ENCODE results near the gene WDR5B. TPM values are rescaled to one million over a fixed set of nuclear protein-coding genes. Genes with fewer than 3 reads are reported as not detected.

WDR5B gene
- polyA plus RNA-seq, 1 donor (not counting 4 experiments of a cell fraction or from before 2014, with no cell fraction given), result 4.0 TPM

DNA sequence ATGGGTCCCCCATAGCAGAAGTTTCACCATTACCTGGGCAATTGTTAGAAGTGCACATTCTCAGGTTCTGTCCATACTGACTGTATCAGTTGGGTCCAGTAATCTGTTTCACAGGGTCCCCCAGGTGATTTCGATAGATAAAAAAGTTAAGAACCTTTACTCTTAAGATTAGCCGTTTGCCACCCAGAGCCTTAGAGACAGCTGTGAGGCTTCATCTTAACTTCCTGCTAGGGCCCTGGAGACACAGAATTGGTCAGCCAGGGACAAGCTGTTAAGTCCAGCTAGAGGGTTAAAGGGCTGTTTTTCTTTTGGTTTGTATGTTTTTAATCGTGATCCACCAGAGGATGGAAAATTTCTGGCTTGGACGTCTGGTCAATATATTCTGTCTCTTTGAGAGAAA, 25.2 kb downstream of the WDR5B start:
- Histone ChIP-seq H3K4me2 (ENCODE audit: control insufficient read depth, extremely low read depth, insufficient read depth, low read depth, low read length) (no peak overlapping the region), H3K27me3 (ENCODE audit: control insufficient read depth, extremely low read depth, insufficient read depth, low read length) (no peaks in the 10 kb centered on the region), H3K27ac (ENCODE audit: control insufficient read depth, insufficient read depth, low read length) (no peak overlapping the region), H3K9ac (ENCODE audit: control insufficient read depth, extremely low read depth, insufficient read depth, low read length) (no peak overlapping the region), H3K4me1 (ENCODE audit: control insufficient read depth, extremely low read depth, insufficient read depth, low read length) (peaks cover 9% of the 10 kb centered on the region), H3K4me3 (ENCODE audit: control insufficient read depth in 2 of 3, extremely low read depth in 1 of 3, insufficient read depth in 2 of 3, low read depth in 1 of 3, low read length in 3 of 3) (no peak overlapping the region), H3K9me3 (ENCODE audit: control insufficient read depth, low read depth, low read length) (no peaks in the 10 kb centered on the region), H3K9me1 (ENCODE audit: control insufficient read depth, extremely low read depth, insufficient read depth, low read length) (no peaks in the 10 kb centered on the region), H4K20me1 (ENCODE audit: control insufficient read depth, extremely low read depth, insufficient read depth, low read length) (no peaks in the 10 kb centered on the region), H2AFZ (ENCODE audit: control insufficient read depth, low read length) (no peak overlapping the region), H3K36me3 (ENCODE audit: control insufficient read depth in 2 of 2, extremely low read depth in 1 of 2, insufficient read depth in 2 of 2, low read length in 2 of 2) (no peaks in the 10 kb centered on the region), H3K79me2 (ENCODE audit: control insufficient read depth, insufficient read depth, low read length) (no peaks in the 10 kb centered on the region)
- dilution Hi-C loops (cut with MboI; ENCODE audit: extremely low pct_ligation_motif_present, low sequenced_read_pairs), result no loop called here
- no peak for FAIRE-seq
- no peak for DNase-seq (ENCODE audit: low read depth, low spot score)
- no peak for TF ChIP-seq EZH2 (IDR thresholded peaks at IDR 0.05; ENCODE audit: low read length)
- TF ChIP-seq, protein P1, sequence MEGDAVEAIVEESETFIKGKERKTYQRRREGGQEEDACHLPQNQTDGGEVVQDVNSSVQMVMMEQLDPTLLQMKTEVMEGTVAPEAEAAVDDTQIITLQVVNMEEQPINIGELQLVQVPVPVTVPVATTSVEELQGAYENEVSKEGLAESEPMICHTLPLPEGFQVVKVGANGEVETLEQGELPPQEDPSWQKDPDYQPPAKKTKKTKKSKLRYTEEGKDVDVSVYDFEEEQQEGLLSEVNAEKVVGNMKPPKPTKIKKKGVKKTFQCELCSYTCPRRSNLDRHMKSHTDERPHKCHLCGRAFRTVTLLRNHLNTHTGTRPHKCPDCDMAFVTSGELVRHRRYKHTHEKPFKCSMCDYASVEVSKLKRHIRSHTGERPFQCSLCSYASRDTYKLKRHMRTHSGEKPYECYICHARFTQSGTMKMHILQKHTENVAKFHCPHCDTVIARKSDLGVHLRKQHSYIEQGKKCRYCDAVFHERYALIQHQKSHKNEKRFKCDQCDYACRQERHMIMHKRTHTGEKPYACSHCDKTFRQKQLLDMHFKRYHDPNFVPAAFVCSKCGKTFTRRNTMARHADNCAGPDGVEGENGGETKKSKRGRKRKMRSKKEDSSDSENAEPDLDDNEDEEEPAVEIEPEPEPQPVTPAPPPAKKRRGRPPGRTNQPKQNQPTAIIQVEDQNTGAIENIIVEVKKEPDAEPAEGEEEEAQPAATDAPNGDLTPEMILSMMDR (optimal IDR thresholded peaks at IDR 0.05 in 1 of 3, IDR thresholded peaks at IDR 0.05 in 1 of 3, conservative IDR thresholded peaks at IDR 0.05 in 1 of 3; ENCODE audit: extremely low read depth in 1 of 3, insufficient read depth in 2 of 3, low read length in 3 of 3), result no peak

- no peak for DNase-seq (ENCODE audit: low read depth, low spot score)
- Histone ChIP-seq H3K4me1 (ENCODE audit: control insufficient read depth, extremely low read depth, insufficient read depth, low read length) (peaks cover 13% of the 10 kb centered on the region), H3K9me1 (ENCODE audit: control insufficient read depth, extremely low read depth, insufficient read depth, low read length) (no peaks in the 10 kb centered on the region), H4K20me1 (ENCODE audit: control insufficient read depth, extremely low read depth, insufficient read depth, low read length) (no peaks in the 10 kb centered on the region), H3K9me3 (ENCODE audit: control insufficient read depth, low read depth, low read length) (no peaks in the 10 kb centered on the region), H3K79me2 (ENCODE audit: control insufficient read depth, insufficient read depth, low read length) (no peaks in the 10 kb centered on the region), H3K27ac (ENCODE audit: control insufficient read depth, insufficient read depth, low read length) (no peak overlapping the region), H3K27me3 (ENCODE audit: control insufficient read depth, extremely low read depth, insufficient read depth, low read length) (no peaks in the 10 kb centered on the region), H3K4me3 (ENCODE audit: control insufficient read depth in 2 of 3, extremely low read depth in 1 of 3, insufficient read depth in 2 of 3, low read depth in 1 of 3, low read length in 3 of 3) (no peak overlapping the region), H3K36me3 (ENCODE audit: control insufficient read depth in 2 of 2, extremely low read depth in 1 of 2, insufficient read depth in 2 of 2, low read length in 2 of 2) (no peaks in the 10 kb centered on the region), H3K4me2 (ENCODE audit: control insufficient read depth, extremely low read depth, insufficient read depth, low read depth, low read length) (no peak overlapping the region), H2AFZ (ENCODE audit: control insufficient read depth, low read length) (no peak overlapping the region), H3K9ac (ENCODE audit: control insufficient read depth, extremely low read depth, insufficient read depth, low read length) (no peak overlapping the region)
- dilution Hi-C loops (cut with MboI; ENCODE audit: extremely low pct_ligation_motif_present, low sequenced_read_pairs), result no loop called here
- FAIRE-seq, result no peak
- no peak for TF ChIP-seq EZH2 (IDR thresholded peaks at IDR 0.05; ENCODE audit: low read length)
- TF ChIP-seq, protein P1 (optimal IDR thresholded peaks at IDR 0.05 in 1 of 3, IDR thresholded peaks at IDR 0.05 in 1 of 3, conservative IDR thresholded peaks at IDR 0.05 in 1 of 3; ENCODE audit: extremely low read depth in 1 of 3, insufficient read depth in 2 of 3, low read length in 3 of 3), result no peak
Measured at GRCh38 chr3:122389892-122390291, 26.0 kb downstream of the WDR5B start.
